ENCODE data around the gene FGD4. TPM values are rescaled to one million over a fixed set of nuclear protein-coding genes. Genes with fewer than 3 reads are reported as not detected.
"Not testable (repeated sequence)": the region's sequence is repeated elsewhere in the genome, so short reads cannot be mapped to it uniquely, and the experiment has no call there.

The FGD4 gene
- polyA plus RNA-seq, 1 donor from 2014 or later = 0.64 TPM

DNA sequence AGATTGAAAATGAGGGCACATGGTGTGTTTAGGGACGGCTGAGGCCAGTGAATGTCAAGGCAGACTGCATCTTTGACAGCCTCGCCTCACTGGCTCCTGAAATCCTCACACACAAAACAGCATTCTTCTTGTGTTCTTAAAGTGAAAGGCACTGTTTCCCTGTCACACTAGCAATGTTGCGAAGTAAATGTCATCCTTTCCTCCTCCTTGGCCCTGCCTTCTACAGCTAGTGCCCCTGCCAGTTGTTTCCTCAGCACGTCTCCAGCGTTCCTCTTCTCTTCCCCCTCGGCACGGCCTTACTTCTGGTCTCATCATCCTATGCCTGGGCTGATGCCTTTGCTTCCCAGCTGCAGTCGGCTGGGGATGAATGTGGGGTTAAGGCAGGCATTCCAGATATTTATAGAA is 150.3 kb downstream of the FGD4 start:
- Mint-ChIP-seq H3K4me3 (peak overlapping the region in 3 of 4 donors; percentile 10 to 78 (median 17)), H3K36me3 (no peaks in the 10 kb centered on the region), H3K27me3 (no peaks in the 10 kb centered on the region), H3K27ac (peak overlapping the region in 2 of 3 donors; percentile 85), H3K4me1 (peaks cover 9 to 25% (median 14%) of the 10 kb centered on the region in 3 donors), H3K9me3 (no peaks in the 10 kb centered on the region)

DNA sequence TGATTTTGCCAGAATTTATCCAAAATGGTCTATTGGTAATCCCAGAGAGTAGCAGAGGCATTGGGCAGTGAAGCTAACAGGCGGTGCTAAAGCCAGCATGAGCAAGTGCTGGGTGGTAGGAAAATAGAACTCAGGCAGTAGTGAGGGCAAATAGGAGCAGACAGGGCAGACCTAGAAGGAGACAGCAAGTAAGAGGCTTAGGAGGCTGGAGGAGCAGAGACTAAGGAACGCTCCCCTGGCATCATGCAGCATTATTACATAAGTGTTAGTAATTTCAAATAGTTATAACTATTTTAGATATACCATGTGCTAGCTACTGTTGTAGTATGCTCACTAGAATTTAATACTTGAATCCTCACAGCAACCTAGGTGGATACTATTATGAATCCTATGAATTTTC is 151.7 kb downstream of the FGD4 start:
- H3K27ac Mint-ChIP-seq = no peak overlapping the region
- peaks cover 3% of the 10 kb centered on the region for H3K36me3 Mint-ChIP-seq
- H3K9me3 Mint-ChIP-seq = no peaks in the 10 kb centered on the region
- H3K4me1 Mint-ChIP-seq = peaks cover 6 to 15% (median 9%) of the 10 kb centered on the region in 3 donors
- no peak overlapping the region for H3K4me3 Mint-ChIP-seq
- no peaks in the 10 kb centered on the region for H3K27me3 Mint-ChIP-seq

DNA sequence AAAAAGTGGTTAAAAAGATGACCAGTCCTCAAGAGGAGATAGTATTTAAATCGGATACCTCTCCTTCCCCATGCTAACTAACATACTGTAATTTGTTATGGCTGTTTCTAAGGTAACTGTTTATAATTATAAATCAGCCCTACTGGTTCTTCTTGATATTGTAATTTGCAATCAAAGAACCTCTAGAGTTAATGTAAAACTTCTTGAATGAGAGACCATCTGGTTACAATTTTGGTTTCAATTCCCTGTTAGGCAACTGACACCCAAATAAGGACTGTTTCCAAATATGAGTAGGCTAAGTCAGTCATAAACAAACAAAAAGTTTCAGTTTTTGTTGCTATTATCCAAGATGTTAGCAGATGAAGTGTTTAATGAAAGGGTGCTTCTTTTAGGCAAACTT is 159.5 kb downstream of the FGD4 start:
- peak overlapping the region; percentile 57 to 94 (median 82) for H3K27ac Mint-ChIP-seq
- no peaks in the 10 kb centered on the region for H3K27me3 Mint-ChIP-seq
- peaks cover 16 to 21% (median 17%) of the 10 kb centered on the region in 3 donors for H3K4me1 Mint-ChIP-seq

DNA sequence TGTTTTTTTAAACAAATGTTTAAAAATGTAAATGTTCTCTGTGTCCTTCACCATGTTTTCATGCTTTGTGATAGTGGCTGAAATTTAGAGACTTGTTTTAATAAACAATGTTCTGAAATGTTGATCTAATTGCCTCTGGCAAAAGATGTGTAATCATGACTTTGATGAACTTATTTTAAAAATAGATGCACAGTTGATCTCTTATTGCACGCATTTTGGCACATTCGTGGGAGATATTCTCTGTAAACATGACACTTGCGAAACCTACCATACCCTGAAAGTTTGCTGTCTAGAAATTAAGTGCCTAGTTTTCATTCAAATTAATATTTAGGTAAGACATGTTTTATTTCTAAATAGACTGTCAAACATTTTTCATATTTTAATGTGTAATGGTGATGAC is 160.1 kb downstream of the FGD4 start:
- no peaks in the 10 kb centered on the region for H3K27me3 Mint-ChIP-seq
- peaks cover 7% of the 10 kb centered on the region for H3K36me3 Mint-ChIP-seq
- peak overlapping the region; percentile 44 to 84 (median 56) for H3K4me3 Mint-ChIP-seq
- H3K27ac Mint-ChIP-seq = peak overlapping the region in 2 of 3 donors; percentile 57 to 94
- peaks cover 16 to 21% (median 17%) of the 10 kb centered on the region in 3 donors for H3K4me1 Mint-ChIP-seq
- peaks cover 0 to 3% (median 0%) of the 10 kb centered on the region in 3 donors for H3K9me3 Mint-ChIP-seq

More for the DNA sequence above, 159.5 kb downstream of the FGD4 start:
- Mint-ChIP-seq H3K9me3 (peaks cover 0 to 3% (median 0%) of the 10 kb centered on the region in 3 donors), H3K36me3 (peaks cover 7% of the 10 kb centered on the region), H3K4me3 (peak overlapping the region in 3 of 4 donors; percentile 47 to 84 (median 64))

DNA sequence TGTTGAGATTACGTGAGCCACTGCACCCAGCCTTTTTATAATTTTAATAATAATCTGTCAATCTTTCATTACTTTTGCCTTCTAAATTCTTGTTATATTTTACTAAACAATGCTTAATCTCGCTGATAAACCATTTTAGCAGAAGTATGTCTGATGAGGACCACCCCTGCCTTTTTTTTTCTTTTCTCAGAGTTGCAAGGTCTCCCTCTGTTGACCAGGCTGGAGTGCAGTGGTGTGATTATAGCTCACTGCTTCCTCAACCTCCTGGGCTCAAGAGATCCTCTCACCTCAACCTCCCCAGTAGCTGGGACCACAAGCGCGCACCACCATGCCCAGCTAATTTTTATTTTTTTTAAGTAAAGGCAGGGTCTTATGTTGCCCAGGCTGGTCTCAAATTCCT is 161.2 kb downstream of the FGD4 start:
- H3K4me3 Mint-ChIP-seq = no peak overlapping the region
- peaks cover 0 to 3% (median 0%) of the 10 kb centered on the region in 3 donors for H3K9me3 Mint-ChIP-seq
- H3K27me3 Mint-ChIP-seq = no peaks in the 10 kb centered on the region
- H3K36me3 Mint-ChIP-seq = peaks cover 4% of the 10 kb centered on the region
- no peak overlapping the region for H3K27ac Mint-ChIP-seq
- H3K4me1 Mint-ChIP-seq = peaks cover 16 to 21% (median 17%) of the 10 kb centered on the region in 3 donors

DNA sequence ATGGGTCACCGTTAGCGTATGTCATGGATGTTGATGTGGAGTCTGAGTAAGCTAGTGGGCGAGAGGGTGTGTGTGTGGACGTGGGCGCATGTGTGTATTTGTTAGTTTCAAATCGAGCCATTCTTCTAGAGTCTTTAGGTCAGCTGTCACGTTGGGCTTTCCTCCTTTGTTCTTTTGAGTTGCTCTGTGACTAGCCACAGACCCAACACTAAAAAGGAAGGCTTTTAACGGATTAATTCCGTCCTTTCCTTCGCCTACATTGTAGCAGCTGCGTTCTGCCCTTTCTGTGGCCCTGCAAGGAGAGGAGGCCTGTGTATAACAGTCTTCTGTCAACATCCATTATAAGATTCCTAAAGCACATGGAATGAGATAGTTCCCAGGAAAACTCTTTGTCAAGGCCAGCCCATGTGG is 162.6 kb downstream of the FGD4 start:
- Mint-ChIP-seq H3K27ac (no peak overlapping the region), H3K4me3 (no peak overlapping the region), H3K9me3 (peaks cover 0 to 3% (median 0%) of the 10 kb centered on the region in 3 donors), H3K36me3 (peaks cover 4% of the 10 kb centered on the region), H3K27me3 (no peaks in the 10 kb centered on the region), H3K4me1 (peaks cover 16 to 21% (median 17%) of the 10 kb centered on the region in 3 donors)

DNA sequence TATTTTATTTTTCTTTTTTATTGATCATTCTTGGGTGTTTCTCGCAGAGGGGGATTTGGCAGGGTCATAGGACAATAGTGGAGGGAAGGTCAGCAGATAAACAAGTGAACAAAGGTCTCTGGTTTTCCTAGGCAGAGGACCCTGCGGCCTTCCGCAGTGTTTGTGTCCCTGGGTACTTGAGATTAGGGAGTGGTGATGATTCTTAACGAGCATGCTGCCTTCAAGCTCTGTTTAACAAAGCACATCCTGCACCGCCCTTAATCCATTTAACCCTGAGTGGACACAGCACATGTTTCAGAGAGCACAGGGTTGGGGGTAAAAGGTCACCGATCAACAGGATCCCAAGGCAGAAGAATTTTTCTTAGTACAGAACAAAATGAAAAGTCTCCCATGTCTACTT is 163.1 kb downstream of the FGD4 start:
- Mint-ChIP-seq H3K4me3 (peak overlapping the region in 1 of 4 donors; percentile 27), H3K4me1 (peaks cover 17 to 21% (median 18%) of the 10 kb centered on the region in 3 donors)
- H3K27ac Mint-ChIP-seq, H3K27me3 Mint-ChIP-seq, H3K36me3 Mint-ChIP-seq, H3K9me3 Mint-ChIP-seq: not testable (repeated sequence)

DNA sequence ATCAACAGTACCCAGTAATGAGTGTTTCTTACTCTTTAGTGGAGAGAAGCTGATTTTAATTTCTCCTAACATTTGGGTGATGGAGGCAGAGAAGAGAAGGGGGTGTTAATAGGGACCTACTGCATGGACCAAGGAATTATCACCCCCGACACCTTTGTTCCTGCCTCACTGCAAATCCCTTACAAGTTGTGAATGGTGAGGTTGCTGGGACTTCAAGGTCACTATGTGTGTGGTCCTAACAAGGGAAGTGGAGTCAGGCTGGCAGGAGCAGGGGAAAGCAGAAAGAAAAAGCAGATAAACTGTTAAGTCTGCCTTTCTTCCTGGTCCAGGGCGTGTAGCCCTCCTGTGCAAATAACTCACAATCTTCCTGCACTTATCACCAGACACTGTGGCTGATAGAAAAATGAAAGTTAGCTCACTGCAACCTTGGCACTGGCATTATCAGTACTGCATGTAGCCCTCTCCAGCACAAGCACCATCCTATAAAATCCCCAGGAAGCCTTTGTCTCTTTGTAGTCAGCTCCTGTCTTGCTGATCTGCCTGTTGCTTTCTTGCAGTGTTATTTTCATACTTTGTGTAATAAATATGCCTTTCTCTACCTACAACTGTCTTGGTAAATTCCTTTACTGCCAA is 167.4 kb downstream of the FGD4 start:
- Mint-ChIP-seq H3K36me3 (no peaks in the 10 kb centered on the region), H3K4me3 (no peak overlapping the region), H3K27me3 (no peaks in the 10 kb centered on the region), H3K4me1 (peaks cover 0 to 5% (median under 1%) of the 10 kb centered on the region in 3 donors), H3K9me3 (no peaks in the 10 kb centered on the region), H3K27ac (no peak overlapping the region)

DNA sequence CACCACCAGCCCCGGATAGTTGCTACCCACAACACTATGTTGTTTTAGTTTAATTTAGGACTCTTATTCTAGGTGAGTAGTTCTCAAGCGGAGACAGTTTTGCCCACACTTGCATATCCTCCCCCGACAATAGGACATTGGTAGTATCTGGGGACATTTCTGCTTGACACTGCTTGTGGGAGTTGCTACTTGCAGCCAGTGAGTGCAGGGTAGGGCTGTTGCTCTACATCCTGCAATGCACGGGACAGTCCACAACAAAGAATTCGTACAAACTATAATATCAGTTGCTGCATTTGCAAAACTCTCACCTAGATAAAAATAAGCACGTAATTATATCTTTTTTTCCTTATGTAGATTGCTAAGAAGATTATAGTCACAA is 167.9 kb downstream of the FGD4 start:
- H3K27me3 Mint-ChIP-seq = no peaks in the 10 kb centered on the region
- H3K9me3 Mint-ChIP-seq = no peaks in the 10 kb centered on the region
- H3K4me3 Mint-ChIP-seq = no peak overlapping the region
- H3K36me3 Mint-ChIP-seq = no peaks in the 10 kb centered on the region
- H3K27ac Mint-ChIP-seq = no peak overlapping the region
- H3K4me1 Mint-ChIP-seq = peaks cover 0 to 5% (median 0%) of the 10 kb centered on the region in 3 donors

DNA sequence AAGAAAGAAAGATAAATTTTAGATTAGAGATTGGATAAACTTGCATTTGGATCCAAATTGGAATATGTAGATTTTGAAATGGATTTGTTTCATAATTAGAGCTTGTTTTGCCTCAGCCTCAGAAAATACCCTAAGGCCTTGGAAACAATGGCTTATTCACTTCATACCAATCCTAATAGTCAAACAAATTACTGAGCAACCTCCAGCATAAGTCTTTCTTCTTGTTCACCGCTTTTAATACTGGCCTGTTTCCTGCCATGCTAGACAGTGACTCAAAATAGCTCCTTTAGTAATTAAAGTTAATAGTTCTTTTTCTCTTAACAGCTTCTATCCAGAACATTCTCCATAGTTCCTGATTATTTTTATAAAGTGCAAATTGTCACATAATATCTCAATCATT is 168.9 kb downstream of the FGD4 start:
- peaks cover 0 to 5% (median 0%) of the 10 kb centered on the region in 3 donors for H3K4me1 Mint-ChIP-seq
- no peak overlapping the region for H3K4me3 Mint-ChIP-seq

DNA sequence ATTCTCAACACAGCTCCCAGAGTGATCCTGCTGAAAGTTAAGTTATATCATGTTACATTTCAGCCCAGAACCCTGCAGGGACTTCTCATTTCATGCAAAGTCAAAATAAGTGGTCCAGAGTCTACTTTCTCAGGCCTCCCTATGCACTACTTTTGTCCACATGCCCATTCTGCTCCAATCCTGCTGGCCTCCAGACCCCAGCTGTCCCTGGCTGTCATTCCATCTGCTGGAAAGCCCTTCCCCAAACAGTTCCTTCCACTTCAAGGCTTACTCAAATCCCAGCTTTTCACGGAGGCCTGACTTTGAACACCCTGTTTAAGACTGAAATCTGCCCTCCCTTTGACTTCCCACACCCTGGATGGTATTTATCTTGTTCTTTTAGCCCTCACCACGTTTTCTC is 169.9 kb downstream of the FGD4 start:
- no peaks in the 10 kb centered on the region for H3K9me3 Mint-ChIP-seq

More for the DNA sequence above, 168.9 kb downstream of the FGD4 start:
- H3K9me3 Mint-ChIP-seq = no peaks in the 10 kb centered on the region
- no peaks in the 10 kb centered on the region for H3K36me3 Mint-ChIP-seq
- H3K27ac Mint-ChIP-seq = no peak overlapping the region
- H3K27me3 Mint-ChIP-seq = no peaks in the 10 kb centered on the region

DNA sequence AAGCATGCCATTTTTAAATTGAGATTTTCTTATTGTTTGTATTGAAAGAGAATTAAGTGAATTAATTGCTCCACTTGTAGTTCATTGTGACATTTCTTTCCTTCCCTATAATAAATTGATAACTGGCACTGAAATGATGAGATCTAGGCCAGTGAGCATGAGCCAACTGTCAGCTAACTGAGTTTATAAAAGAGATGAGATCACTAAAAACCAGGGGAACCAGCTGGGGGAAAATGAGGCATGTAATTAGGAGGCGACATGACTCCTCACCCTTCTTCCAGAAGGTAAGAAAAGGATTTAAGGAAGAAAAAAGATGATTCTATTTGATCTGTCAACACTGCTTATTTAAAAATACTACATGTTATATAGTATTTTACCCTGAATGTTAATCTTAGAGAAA is 175.2 kb downstream of the FGD4 start:
- H3K27ac Mint-ChIP-seq = no peak overlapping the region
- H3K4me3 Mint-ChIP-seq = no peak overlapping the region
- peaks cover 4% of the 10 kb centered on the region for H3K36me3 Mint-ChIP-seq
- no peaks in the 10 kb centered on the region for H3K27me3 Mint-ChIP-seq
- no peaks in the 10 kb centered on the region for H3K4me1 Mint-ChIP-seq
- H3K9me3 Mint-ChIP-seq = peaks cover 0 to 4% (median 0%) of the 10 kb centered on the region in 3 donors

More for the DNA sequence above, 169.9 kb downstream of the FGD4 start:
- H3K4me3 Mint-ChIP-seq = no peak overlapping the region
- H3K27ac Mint-ChIP-seq = no peak overlapping the region
- peaks cover 0 to 5% (median 0%) of the 10 kb centered on the region in 3 donors for H3K4me1 Mint-ChIP-seq
- no peaks in the 10 kb centered on the region for H3K36me3 Mint-ChIP-seq
- no peaks in the 10 kb centered on the region for H3K27me3 Mint-ChIP-seq

DNA sequence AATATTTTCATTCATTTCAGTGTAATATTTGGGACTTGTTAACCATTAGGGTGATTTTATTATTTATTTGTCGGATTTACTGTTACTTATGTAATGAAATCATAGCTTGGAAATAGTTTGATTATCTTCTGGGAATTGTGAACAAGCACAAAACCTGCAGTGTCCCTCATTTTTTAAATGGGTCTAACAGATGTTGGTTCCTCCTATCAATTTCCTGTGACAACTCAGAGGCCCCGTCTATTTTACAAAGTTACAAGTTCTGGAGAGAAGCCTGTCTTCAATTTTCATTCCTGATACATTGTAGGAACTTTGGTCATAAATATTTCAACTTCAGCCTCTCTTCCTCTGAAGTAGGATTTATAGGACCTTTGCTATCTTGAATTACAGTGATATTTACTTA is 178.0 kb downstream of the FGD4 start:
- H3K27me3 Mint-ChIP-seq = no peaks in the 10 kb centered on the region
- peaks cover 0 to 4% (median 0%) of the 10 kb centered on the region in 3 donors for H3K9me3 Mint-ChIP-seq
- no peak overlapping the region for H3K4me3 Mint-ChIP-seq
- H3K4me1 Mint-ChIP-seq = no peaks in the 10 kb centered on the region
- no peak overlapping the region for H3K27ac Mint-ChIP-seq
- H3K36me3 Mint-ChIP-seq = peaks cover 4% of the 10 kb centered on the region

DNA sequence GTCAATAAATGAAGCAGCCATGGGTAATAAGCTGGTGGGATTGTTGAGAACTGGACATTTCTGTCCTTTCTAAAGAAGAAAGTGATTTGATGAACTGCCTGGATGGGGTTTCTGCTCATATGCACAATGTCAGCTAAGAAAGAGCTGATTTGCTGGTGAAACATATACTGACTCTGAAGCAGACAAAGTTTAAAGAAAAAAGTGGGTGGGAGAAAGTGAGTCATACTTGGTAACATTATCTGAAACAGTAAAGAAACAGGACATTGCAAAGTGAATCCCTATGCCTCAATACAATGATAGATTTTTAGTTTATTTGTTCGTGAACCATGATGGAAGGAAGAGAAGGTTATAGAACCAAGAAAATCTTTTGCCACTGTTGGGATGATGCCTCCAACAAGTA is 184.2 kb downstream of the FGD4 start:
- H3K27me3 Mint-ChIP-seq = no peaks in the 10 kb centered on the region

DNA sequence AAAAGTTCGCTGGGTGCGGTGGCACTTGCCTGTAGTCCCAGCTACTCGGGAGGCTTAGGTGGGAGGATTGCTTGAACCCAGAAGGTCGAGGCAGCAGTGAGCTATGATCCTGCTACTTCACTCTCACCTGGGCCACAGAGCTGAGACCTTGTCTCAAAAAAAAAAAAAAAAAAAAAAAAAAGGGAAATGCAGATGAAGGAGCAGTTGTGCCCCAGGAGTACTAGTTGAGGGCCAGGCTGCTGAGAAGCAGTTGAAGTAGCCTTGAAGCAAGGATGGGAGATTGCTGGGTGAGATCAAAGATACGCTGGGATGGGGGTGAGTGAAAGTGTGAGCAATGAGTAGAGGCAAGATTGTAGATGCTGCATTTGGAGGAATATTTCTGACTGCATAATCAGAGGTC is 186.3 kb downstream of the FGD4 start:
- Mint-ChIP-seq H3K36me3 (no peaks in the 10 kb centered on the region), H3K27me3 (no peaks in the 10 kb centered on the region), H3K27ac (no peak overlapping the region), H3K4me3 (no peak overlapping the region), H3K9me3 (no peaks in the 10 kb centered on the region), H3K4me1 (peaks cover 5 to 19% (median 11%) of the 10 kb centered on the region in 3 donors)

More for the DNA sequence above, 184.2 kb downstream of the FGD4 start:
- Mint-ChIP-seq H3K27ac (no peak overlapping the region), H3K4me3 (no peak overlapping the region), H3K4me1 (peaks cover 0 to 7% (median 4%) of the 10 kb centered on the region in 3 donors), H3K9me3 (no peaks in the 10 kb centered on the region), H3K36me3 (no peaks in the 10 kb centered on the region)

DNA sequence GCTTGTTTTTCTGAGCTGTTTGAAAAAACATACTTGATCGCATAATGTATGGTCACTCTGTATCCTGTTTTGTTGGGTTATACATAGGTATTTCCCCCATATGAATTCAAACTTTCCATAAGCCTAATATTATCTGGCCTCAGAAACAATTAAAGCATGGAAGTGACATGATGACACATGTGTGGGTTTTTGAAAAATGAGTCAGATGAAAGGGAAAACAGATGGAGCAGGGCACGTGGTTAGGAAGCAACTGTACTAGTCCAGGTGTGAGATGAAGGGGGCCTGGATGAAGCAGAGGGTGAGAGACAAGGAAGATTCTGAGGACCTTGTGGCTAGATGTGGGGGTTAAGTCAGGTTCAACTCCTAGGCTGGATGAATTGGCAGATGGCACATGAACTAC is 187.0 kb downstream of the FGD4 start:
- Mint-ChIP-seq H3K4me1 (peaks cover 5 to 19% (median 11%) of the 10 kb centered on the region in 3 donors), H3K4me3 (peak overlapping the region in 1 of 4 donors; percentile 33), H3K9me3 (no peaks in the 10 kb centered on the region), H3K36me3 (no peaks in the 10 kb centered on the region), H3K27ac (no peak overlapping the region), H3K27me3 (no peaks in the 10 kb centered on the region)

Data from IgD-negative memory B cell (primary cell).